ENCODE results near the gene PARM1. TPM values are rescaled to one million over a fixed set of nuclear protein-coding genes. Genes with fewer than 3 reads are reported as not detected.
"Not testable (repeated sequence)": the region's sequence is repeated elsewhere in the genome, so short reads cannot be mapped to it uniquely, and the experiment has no call there.

Gene PARM1
- total RNA-seq, 1 donor from 2014 or later, result not detected

DNA sequence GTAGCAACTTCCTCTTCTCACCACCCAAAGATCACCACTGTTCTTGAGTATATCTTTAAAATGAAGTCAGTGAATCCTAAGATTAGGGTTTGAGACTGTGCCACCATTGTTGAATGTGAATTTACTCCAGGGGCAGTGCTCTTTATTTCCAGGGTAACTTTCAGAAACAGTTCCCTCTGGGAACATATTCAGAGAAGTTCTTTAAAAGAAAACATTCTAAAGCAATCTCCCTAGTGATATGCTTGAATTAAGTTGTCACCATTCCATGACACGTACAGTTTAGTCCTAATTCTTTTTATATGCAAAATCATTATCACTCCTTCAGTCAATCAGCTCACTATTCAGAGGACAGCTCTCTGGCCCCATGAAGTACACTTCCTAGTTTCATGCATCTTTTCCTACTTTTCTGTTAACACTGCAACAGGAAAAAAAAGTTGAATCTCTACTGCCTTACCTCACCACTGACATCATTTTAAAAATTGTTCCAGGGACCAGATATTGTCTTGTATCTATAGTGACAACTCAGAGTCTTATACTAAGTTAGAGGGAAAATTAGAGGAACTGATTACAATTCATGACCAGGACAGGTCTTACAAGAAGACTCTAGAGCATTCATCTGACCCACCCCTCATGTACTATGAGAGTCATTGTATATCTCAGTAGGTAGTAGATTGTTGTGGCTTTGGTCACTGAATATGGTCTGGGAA is 49.8 kb downstream of the PARM1 start:
- intact Hi-C loops (cut with micrococcal nuclease), result no loop called here

DNA sequence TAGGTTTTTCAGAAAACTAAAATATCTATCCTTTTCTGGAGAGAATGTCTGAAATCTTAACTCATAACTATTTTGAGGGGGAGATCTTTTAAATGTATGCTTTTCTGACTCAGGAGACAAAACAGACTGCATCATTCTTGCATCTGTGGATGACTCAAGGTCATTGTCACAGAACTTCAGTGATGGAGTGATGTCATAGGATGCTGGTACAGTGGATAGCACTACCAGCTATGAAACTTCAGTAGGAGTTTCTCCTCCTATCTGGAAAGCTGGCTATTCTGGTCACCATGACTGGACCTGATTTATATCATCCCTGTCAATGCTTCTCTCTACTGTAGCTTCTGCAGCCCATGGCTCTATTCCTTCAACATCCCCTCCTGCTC is 50.3 kb downstream of the PARM1 start:
- intact Hi-C loops (cut with micrococcal nuclease), result no loop called here

DNA sequence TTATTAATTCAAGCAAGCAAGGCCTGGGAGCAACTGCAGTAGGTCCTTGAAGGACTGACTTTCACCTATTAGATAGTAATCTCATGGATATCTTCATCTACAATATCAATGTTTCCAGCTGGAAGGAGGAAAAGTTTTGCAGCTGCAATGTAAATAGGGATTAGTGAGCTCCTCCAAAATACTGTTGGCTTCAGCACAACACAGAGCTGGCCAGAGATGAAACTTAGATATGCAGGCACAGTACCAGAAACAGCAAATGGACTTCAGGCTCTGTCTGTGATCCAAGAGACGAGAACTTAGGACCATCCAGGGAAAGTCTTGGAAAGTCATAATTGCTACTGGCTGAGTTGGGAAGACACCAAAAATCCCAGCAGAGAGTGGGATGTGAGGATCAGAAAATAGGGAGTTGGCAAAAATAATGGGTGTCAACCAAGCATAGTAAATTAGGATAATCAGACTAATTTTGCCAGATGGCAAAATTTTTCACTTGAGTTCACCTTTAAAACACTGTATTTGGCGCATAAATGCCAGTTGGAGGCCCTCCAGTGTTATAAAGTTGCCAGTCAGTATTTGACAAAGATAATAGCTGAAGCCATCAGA is 57.5 kb downstream of the PARM1 start:
- intact Hi-C loops (cut with micrococcal nuclease), result no loop called here

DNA sequence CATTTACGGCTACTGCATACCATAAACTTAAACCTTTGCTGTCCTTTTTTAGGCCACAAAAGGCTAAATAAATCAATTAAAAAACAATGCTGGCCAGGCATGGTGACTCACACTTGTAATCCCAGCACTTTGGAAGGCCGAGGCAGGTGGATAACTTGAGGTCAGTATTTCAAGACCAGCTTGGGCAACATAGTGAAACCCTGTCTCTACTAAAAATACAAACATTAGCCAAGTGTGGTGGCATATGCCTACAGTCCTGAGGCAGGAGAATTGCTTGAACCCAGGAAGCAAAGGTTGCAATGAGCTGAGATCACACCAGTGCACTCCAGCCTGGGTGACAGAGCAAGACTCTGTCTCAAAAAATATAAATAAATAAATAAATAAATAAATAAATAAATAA is 61.5 kb downstream of the PARM1 start:
- intact Hi-C loops (cut with micrococcal nuclease), result not testable (repeated sequence)

DNA sequence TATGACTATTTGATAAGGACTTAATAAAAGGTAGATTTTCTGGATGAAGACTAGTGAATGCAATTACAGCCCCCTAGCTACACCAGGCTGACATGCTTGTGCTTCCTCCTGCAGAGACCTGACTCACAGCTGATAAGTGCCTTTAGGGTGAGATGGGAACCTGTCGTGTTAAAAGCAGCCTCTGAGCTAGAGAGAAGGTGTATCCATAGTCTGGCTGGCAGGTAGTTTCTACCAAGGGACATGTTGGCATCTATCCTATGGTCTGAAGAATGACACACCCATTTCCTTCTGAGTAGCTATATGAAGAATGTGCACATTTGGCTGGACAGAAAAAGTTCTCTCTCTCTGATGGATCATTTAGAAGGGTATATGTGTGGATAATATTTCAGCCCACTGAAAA is 64.1 kb downstream of the PARM1 start:
- intact Hi-C loops (cut with micrococcal nuclease), result no loop called here

DNA sequence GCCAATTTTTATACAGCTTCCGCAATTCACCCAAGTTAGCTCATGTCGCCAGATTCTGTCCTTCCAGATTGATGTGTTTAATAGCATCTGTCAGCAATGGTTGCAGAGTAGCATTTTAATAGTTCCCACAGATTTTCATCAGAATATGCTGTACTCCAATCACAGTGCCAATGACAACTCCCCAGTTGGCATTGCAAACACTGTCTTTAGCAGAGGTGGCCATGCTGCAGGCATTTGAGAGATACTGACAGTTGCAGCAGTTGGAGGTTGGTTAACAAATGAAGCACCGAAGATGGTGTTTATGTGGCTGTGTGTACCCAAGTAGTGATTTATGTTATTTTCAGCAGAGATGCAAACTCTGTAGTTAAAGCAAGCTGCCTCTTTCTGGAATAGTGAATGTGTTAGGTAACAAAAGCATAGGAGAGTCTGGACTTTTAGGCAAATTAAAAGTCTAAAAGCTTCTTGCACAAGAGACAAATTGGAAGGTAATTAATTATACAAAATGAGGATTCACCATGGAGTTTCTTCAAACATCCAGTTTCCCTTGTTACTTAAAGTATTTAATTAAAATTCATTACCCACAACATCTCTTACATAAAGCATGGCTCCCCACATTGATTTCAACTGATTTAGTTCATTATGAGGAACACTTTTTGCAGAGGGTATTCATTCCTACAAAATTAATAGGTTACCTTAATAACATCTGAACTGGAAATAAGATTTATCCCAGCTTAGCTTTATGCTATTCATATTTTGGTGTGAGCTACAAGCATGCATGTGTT is 65.2 kb downstream of the PARM1 start:
- intact Hi-C loops (cut with micrococcal nuclease), result no loop called here

DNA sequence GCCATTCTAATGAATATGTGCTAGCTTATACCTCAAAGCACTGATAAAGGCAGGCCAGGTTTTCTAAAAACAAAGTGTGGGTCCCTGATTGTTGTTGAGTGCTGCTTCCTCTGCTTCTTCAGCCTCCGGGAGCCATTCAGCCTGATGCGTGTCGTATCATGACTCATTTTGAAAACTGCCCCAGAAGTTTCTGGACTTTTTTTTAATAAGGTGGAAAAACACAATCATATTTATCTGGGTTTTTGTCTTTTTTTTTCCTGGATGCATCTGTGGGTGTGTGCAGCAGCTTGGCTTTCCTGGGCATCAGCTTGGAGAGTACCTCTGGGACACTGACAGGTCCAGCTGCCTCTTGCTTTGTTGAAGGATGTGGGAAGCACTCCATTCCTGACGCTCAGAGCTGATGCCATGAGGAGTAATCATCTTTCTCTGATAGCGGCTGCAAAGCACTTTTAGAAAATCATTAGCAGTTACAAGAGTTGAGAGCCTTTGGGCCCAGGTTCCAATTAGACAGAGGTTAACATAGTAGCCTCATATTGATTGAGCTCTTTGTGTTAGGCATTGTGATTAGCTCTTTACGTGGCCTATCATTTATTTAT is 66.9 kb downstream of the PARM1 start:
- intact Hi-C loops (cut with micrococcal nuclease), result no loop called here

DNA sequence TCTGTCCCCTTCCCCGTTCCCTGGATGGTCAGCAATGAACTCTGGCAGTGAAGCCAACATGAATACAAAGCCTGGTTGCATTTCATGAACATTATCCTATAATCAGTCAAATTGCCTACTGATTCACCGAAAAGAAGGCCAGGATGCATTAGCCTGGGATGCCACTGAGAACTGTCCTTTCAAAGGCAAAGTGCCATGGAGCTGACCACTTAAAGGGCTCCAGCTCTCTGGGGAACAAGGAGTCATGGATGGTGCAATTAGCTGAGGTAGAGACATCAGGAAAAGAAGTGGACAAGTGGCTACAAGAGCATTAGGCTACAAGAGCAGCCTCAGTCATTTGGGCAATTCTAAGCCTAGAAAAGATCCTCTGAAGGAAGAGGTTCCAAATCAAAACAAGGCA is 69.0 kb downstream of the PARM1 start:
- intact Hi-C loops (cut with micrococcal nuclease), result no loop called here

DNA sequence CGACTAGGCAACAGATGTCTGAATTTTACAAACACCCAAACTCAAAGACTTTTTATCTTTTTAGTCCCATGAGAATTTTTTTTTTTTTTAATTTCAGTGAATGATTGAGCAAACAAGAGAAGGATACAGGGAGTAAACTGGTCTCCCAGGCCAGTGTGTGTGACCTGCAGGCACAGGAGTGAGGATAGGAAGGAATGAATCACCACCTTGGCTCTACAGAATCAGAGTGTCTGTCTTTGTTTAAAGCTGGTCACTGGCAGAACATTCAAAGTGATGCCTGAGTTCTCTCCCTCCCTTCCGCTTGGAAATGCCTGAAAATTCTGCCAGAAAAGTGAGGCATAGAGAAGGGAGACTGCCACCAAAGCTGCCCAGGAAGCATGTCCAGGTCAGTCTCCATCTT is 69.5 kb downstream of the PARM1 start:
- intact Hi-C loops (cut with micrococcal nuclease), result no loop called here

DNA sequence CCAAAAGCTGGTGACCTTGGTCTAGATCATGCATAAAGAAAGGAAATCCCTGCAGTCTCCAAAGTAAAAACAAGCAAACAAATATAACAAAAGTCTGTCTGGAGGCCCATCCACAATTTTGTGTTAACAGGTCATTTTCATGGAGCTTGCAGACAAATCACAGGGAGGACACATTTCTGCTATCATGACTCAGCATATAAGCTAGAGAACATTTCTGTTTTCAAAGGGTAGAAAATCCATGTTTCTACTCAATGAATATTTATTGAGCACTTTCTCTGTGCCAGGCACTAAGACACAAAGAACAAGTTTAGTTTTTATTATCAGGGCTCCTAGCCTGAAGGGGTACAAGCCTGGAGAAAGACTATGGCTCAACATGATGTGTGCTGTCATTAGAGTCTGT is 71.1 kb downstream of the PARM1 start:
- intact Hi-C loops (cut with micrococcal nuclease), result no loop called here

DNA sequence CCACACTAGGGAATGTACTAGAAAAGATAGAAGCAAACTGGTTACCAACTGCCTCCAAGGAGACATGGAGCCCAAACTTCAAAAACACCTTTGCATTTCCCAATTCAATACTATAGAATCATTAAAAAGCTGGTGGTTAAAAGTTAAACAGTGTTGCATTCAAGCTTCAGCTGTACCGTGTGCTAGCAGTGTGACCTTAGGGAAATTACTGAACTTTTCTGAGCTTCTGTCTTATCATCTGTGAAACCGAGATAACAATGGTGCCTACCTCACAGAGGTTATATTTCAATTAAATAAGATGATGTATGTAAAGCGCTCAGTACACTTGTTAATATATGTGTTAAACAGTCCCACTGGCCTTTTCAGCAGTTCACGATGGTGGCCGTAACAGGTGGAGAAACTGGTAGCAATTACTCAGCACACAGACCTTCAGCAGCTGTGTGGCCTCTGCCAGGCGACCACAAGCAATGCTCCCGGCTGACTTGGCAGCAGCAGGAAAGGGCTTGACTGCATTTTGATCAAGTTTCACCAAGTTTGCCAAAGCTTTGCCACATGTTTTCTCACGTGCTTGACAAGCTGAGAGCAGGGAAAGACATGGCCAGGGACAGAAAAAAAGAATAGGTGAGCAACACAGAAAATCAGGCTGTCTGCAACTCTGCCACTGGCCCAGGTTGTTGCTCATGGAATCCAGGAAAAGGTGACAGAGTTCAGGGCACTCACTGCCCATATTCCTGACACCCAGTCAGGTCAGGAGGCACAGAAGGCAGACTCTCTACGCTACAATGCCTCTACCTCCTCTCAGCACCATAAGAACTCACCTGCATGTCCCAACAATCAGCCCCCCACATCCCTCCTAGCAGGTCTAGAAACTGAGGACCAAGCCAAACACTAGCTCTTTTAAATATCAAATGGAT is 72.1 kb downstream of the PARM1 start:
- intact Hi-C loops (cut with micrococcal nuclease), result no loop called here

DNA sequence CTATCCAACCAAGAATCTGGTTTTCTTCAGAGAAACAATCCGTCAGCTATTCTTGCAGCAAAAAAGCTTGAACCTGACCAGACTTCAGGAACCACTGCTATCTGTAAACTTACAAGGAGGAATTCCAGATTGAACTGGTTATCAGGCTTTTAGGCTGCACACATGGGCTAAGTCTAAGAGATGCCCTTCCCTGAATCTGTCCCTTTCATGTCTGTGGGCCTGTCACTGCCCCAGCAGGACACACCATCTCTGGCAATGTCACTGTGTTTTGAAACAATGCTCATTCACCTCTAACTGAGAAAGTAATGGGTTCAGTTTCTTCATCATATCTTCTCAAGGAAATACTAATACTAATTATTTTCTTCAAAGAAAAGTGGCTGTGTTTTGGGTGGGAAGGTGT is 72.8 kb downstream of the PARM1 start:
- intact Hi-C loops (cut with micrococcal nuclease), result no loop called here

DNA sequence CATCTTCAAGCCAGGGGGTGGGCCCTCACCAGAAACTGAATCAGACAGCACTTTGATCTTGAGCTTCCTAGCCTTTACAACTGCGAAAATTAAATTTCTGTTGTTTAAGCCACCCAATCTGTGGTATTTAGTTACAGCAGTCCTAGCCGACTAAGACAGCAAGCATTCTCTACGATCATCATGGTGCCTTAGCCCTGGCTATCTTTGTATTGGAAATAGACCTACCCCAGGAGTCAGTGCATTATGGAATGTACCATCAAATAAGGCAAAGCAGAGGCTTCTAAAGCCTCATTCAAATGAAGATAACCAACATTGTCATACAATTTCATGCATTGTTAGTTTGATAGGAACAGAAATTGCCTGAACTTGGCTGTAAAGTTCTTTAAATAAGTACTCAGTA is 75.0 kb downstream of the PARM1 start:
- intact Hi-C loops (cut with micrococcal nuclease), result no loop called here

DNA sequence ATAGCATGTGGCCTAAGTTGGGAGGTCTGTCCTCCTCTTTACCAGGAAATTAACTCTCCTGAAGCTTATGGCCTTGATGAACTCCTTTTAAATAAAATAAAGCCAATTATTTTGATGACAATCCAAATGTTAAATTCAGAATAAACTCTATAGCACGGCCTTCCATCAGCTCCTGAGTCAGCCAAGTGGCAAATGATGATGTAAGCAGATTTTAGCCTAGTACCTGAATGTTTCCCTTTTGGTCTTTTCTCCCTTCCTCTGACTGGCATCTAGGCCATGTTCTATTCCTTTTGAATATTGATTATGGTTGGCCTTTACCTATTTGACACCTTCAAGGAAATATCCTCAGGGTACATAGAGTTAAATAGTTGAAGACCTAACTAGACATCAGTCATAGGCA is 76.2 kb downstream of the PARM1 start:
- intact Hi-C loops (cut with micrococcal nuclease), result no loop called here

DNA sequence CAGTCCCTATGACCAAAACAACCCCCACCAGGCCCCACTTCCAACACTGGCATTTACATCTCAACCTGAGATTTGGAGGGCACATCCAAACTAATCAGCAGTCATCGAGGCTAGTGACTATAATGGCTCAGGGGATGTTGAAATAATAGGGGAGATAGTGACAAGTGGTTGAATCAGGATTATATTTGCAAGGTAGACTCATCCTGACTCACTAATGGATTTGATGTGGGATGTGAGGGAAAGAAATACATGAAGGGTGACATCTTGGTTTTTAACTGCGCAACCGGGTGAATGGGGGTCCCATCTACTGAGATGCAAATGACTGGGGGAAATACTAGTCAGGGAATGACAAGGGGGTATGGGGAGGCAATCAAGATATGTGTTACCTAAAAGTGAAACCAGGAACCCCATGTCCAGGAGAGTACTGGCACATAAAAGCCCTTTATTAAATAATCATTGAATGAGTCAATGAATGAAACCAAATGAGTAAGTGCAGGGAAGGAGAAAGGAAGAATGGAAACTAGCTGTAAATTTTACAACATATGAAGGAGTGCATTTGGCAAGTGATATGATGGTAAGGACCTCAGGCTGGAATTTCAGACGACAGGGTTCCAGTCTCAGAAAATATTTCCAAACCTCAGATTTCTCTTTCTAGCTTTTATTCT is 78.3 kb downstream of the PARM1 start:
- intact Hi-C loops (cut with micrococcal nuclease), result no loop called here

DNA sequence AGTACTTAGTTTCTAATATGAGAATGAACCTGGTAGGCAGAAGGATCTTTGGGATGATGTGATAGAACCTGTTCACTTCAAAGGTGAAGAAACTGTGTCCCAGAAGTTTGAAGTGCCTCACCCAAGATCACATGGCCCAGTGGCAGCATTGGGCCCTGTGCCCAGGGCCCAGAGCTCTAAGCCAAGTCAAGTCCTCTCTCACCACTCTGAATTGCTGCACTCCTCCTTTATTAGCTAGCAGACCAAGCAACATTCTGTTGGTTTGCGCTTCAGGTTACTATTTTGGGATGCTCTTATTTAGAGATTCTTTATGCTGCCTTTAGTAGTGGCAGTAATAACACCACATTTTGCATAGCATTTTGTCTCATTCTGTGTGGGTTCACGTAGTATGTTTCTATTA is 82.7 kb downstream of the PARM1 start:
- intact Hi-C loops (cut with micrococcal nuclease), result no loop called here

DNA sequence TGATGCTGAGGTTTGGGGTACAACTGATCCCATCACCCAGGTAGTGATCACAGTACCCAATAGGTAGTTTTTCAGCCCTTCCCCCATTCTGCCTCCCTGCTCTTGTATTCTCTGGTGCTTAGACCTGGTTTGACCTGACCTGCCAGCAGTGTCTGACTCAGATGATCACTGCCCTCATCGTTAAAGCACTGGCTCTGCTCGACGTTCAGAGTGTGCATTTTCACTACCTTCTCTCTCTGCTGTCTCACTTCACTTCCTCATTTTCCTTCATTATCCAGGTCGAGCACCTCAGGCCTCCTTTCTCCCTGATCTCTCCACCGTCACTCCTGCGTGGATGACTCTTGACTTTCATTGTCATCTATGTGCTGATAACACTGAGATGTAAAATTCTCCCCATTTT is 83.6 kb downstream of the PARM1 start:
- intact Hi-C loops (cut with micrococcal nuclease), result no loop called here

DNA sequence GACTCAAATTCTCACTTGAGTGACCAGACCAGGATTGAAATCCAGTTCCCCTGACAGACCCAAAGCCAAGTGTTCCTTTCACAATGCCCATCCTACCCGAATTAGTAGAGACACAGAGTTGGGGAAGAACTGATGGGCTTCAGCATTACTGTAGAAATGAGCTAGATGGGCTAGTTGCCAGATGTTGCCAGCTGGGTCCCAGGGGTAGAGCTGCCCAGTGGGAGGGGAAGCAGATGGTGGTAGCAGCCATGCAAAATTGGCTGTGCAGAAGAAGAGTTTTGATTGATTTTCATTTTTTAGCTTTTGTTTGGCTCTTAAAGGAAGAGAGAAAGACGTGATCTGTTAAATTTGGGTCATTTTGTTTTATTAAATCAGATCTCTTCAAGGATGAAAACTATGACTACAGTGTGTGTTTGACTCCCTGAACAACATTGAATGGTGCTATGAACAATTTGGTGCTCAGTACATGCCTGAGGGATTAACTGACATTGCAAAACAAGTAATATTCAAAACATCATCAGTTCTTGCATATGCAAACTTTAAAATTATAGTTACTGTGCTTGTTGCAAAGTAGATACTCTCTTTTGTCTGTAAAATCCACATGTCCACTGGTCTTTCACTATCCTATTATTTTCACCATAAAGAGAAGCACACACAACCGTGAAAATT is 86.0 kb downstream of the PARM1 start:
- intact Hi-C loops (cut with micrococcal nuclease), result no loop called here

DNA sequence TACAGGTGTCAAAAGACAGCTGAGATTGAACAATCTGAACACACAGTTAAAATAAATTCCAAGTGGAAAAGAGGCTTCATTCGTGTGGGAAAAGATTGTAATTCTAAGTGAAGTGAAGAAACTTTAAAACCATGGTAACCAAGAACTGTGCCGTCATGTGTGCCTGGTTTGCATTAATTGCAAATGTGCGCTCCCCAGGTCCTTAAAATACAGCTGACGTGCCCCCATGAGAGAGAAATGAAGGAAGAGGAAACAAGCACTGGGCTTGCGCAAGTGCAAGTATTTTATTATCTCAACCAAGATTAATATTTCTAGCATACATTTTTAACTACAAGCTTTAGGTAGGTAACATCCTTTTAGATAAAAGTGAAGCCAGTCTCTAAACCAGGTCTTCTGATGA is 92.5 kb downstream of the PARM1 start:
- intact Hi-C loops (cut with micrococcal nuclease), result no loop called here

DNA sequence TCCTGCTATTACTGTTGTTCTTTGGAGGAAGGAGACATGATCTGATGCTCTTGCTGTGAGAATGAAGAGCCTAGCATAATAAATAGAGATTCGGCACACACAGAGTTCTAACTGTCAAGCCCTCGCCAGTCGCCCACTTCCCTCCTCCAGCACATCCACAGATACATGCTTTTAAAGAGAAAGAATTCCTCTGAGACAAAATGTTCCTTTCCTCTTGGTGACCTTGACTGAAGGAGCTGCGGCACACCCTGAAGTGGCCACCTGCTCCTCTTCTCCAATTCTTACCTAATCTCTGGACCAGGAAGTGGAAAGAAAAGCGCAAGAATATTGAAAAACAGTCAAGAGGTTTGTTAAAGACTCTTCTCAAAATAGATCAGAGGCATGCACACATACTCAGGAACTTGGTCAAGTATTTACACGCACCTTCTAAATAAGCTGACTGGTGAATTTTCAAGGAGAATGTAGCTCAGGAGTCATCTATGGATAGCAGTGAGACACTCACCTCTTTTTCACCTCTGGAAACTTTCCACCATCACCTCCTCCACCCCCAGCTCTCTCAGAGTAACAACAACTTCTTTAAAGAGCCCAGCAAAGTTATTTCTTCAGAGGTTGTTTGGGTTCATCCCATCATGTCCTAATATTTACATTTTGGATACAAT is 95.4 kb downstream of the PARM1 start:
- intact Hi-C loops (cut with micrococcal nuclease), result no loop called here

Data from T-helper 2 cell treated with Interferon-gamma antibody and Interleukin-4, amounts not matched to agents 100 ng/mL and 5 ng/mL, for 36 hours (primary cell).